Hepatocyte (in vitro differentiated cells): ENCODE data around the gene PPP2R5C.

Source experiments
- CTCF ChIP-seq: fragments of 200-600 bp; sonication (generic); IDR thresholded peaks from 2 replicates; pipeline ENCODE4 v1.5.1; 2016; ENCODE audit warnings: antibody characterized with exemption, mild to moderate bottlenecking; ENCODE audit not compliant: poor library complexity
- EZH2 ChIP-seq: fragments of 200-600 bp; sonication (generic); IDR thresholded peaks from 2 replicates; pipeline ENCODE4 v1.6.1; 2016; ENCODE audit warnings: antibody characterized with exemption, mild to moderate bottlenecking, borderline replicate concordance
- EZH2phosphoT487 ChIP-seq: fragments of 200-600 bp; sonication (generic); IDR thresholded peaks from one replicate; pipeline ENCODE4 v1.6.1; 2018; ENCODE audit warnings: antibody characterized with exemption, mild to moderate bottlenecking, low read depth, moderate library complexity; ENCODE audit not compliant: unreplicated experiment, severe bottlenecking

DNA sequence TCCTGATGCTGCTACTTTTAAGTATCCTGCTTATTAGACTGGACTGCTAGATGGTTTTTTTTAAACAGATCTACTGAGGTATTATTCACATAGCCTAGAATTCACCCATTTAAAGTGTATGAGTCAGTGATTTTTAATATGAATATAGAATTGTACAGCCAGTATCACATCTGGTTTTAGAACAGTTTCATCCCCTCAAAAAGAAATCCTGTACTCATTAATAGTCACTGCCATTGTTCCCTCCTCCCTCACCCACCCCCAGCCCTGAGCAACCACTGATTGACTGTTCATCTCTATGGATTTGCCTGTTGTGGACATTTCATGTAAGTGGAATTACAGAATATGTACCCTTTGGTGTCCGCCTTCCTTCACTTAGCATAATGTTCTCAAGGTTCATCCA, 98.4 kb downstream of the PPP2R5C start:
- TF ChIP-seq CTCF: no peak
- TF ChIP-seq EZH2: no peak
- TF ChIP-seq EZH2phosphoT487: no peak
